Stimulated activated CD4-positive, alpha-beta T cell treated with anti-CD3 and anti-CD28 coated beads, Interleukin-2, amount 100 ng/mL, for 48 hours (primary cell): ENCODE results near the gene SPOCD1.

Source experiments
- DNase-seq, 2 donors: peaks; one replicate each; pipeline ENCODE4 v3.0.0-alpha.2; 2020

The SPOCD1 gene

GRCh38 chr1:31799895-31800673 is 15.7 kb downstream of the SPOCD1 start:
- DNase-seq: no peak

GRCh38 chr1:31799196-31799894 is 16.5 kb downstream of the SPOCD1 start:
- DNase-seq: no peak

GRCh38 chr1:31798433-31799195 is 17.2 kb downstream of the SPOCD1 start:
- peak; percentile 21 to 28 for DNase-seq

GRCh38 chr1:31798086-31798432 is 17.8 kb downstream of the SPOCD1 start:
- DNase-seq: no peak

GRCh38 chr1:31797216-31797615 is 18.6 kb downstream of the SPOCD1 start:
- DNase-seq: no peak

GRCh38 chr1:31796707-31797106 is 19.1 kb downstream of the SPOCD1 start:
- no peak for DNase-seq

- DNase-seq: no peak
Observed at GRCh38 chr1:31795801-31796621, 19.8 kb downstream of the SPOCD1 start.

GRCh38 chr1:31795096-31795675 is 20.6 kb downstream of the SPOCD1 start:
- no peak for DNase-seq

- no peak for DNase-seq
Observed at GRCh38 chr1:31793586-31794285, 22.1 kb downstream of the SPOCD1 start.

- no peak for DNase-seq
Observed at GRCh38 chr1:31793086-31793485, 22.7 kb downstream of the SPOCD1 start.

- DNase-seq: no peak
Observed at GRCh38 chr1:31792541-31792940, 23.3 kb downstream of the SPOCD1 start.

- DNase-seq: no peak
Observed at GRCh38 chr1:31792116-31792515, 23.7 kb downstream of the SPOCD1 start.

GRCh38 chr1:31791131-31791858 is 24.5 kb downstream of the SPOCD1 start:
- DNase-seq: no peak

GRCh38 chr1:31790641-31791091 is 25.2 kb downstream of the SPOCD1 start:
- DNase-seq: no peak

GRCh38 chr1:31790140-31790539 is 25.7 kb downstream of the SPOCD1 start:
- DNase-seq: no peak

GRCh38 chr1:31789259-31790065 is 26.4 kb downstream of the SPOCD1 start:
- peak; percentile 99 for DNase-seq

GRCh38 chr1:31788825-31789256 is 27.0 kb downstream of the SPOCD1 start:
- no peak for DNase-seq

GRCh38 chr1:31788138-31788824 is 27.5 kb downstream of the SPOCD1 start:
- peak; percentile 94 to 95 for DNase-seq

GRCh38 chr1:31787786-31788137 is 28.1 kb downstream of the SPOCD1 start:
- no peak for DNase-seq
